IPS-15b (cell line): ENCODE results near the gene TPSAB1.

ENCODE experiments used
- H3K27me3 ChIP-seq: one replicate; pipeline ENCODE4 v1.6.1; 2013; ENCODE audit warnings: low read length; ENCODE audit not compliant: control insufficient read depth, insufficient read depth
- H3K36me3 ChIP-seq: one replicate; pipeline ENCODE4 v1.6.1; 2013; ENCODE audit warnings: low read length; ENCODE audit not compliant: control insufficient read depth, insufficient read depth
- H3K4me1 ChIP-seq: one replicate; pipeline ENCODE4 v1.6.1; 2013; ENCODE audit warnings: mild to moderate bottlenecking, low read length; ENCODE audit not compliant: control insufficient read depth, insufficient read depth
- H3K4me3 ChIP-seq: one replicate; pipeline ENCODE4 v1.5.1; 2013; ENCODE audit warnings: low read depth, low read length
- H3K9ac ChIP-seq: one replicate; pipeline ENCODE4 v1.6.1; 2013; ENCODE audit warnings: low read depth, mild to moderate bottlenecking, low read length
- H3K9me3 ChIP-seq: one replicate; pipeline ENCODE4 v1.6.1; 2013; ENCODE audit warnings: mild to moderate bottlenecking, low read length; ENCODE audit not compliant: control insufficient read depth, insufficient read depth

TPSAB1 gene

GRCh38 chr16:1286513-1287094 lies 46.1 kb downstream of the TPSAB1 start:
- Histone ChIP-seq H3K4me1 (peaks cover 3% of the 10 kb centered on the region), H3K4me3 (no peak overlapping the region), H3K36me3 (no peaks in the 10 kb centered on the region), H3K27me3 (peaks cover 20% of the 10 kb centered on the region), H3K9ac (no peak overlapping the region), H3K9me3 (no peaks in the 10 kb centered on the region)

DNA sequence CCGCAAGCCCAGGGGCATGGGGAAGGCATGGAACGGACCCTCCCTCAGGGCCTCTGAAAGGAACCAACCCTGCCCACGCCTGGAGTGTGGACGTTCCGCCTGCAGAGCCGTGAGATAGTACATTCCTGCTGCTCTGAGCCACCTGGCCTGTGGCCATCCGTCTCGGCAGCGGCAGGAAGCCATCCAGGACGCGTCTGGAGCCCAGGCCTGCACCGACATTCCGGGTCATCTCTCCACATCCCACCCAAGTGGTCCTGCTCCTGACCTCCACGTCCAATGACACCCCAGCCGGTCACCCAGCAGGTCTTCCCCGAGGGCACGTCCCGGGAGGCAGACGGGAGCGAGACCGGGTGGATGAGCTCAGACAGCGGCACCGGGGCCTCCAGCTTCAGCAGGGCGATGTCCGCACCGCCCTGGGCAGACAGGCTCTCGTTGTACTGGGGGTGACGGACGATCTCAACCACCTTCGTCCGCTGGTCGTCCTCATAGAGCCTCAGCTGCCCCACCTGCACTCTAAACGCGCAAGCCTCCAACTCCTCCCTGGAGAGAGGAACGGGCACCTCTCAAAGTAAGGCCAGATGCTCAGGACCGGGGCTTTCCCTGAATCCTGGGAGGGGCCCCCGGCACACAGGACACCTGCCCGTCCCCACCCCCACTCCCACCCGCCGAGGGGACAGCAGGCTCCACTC lies 47.6 kb downstream of the TPSAB1 start:
- Histone ChIP-seq H3K4me1 (peaks cover 3% of the 10 kb centered on the region), H3K27me3 (peaks cover 23% of the 10 kb centered on the region), H3K9ac (no peak overlapping the region), H3K4me3 (no peak overlapping the region), H3K36me3 (no peaks in the 10 kb centered on the region), H3K9me3 (no peaks in the 10 kb centered on the region)

GRCh38 chr16:1288813-1289476 lies 48.4 kb downstream of the TPSAB1 start:
- no peaks in the 10 kb centered on the region for H3K9me3 ChIP-seq
- H3K4me3 ChIP-seq, result no peak overlapping the region
- H3K36me3 ChIP-seq, result no peaks in the 10 kb centered on the region
- peaks cover 3% of the 10 kb centered on the region for H3K4me1 ChIP-seq
- H3K9ac ChIP-seq, result no peak overlapping the region
- peaks cover 23% of the 10 kb centered on the region for H3K27me3 ChIP-seq

GRCh38 chr16:1289477-1289866 lies 49.0 kb downstream of the TPSAB1 start:
- peak overlapping the region; percentile 35 for H3K4me3 ChIP-seq
- no peak overlapping the region for H3K9ac ChIP-seq
- no peaks in the 10 kb centered on the region for H3K36me3 ChIP-seq
- no peaks in the 10 kb centered on the region for H3K9me3 ChIP-seq
- peaks cover 3% of the 10 kb centered on the region for H3K4me1 ChIP-seq
- H3K27me3 ChIP-seq, result peaks cover 23% of the 10 kb centered on the region

DNA sequence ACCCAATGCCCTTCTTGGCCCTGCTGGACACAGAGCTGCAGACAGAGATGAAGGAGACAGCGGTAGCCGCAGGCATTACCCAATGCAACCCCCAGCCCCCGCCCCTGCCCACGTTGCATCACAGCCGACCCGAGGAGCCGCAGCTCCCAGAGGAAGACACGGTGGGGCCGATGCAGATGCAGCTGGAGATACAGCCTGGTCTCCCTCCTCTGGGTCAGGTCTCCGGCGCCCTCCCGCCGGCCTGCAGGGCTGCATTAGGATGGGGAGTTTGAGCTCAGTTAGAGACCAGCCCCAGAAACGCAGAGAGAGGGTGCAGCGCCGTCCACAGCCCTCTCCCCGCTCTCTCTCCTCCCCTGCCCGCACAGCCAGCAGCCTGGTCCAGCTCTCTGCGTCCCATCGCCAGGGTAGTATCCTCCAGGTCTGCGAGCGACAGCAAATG lies 49.6 kb downstream of the TPSAB1 start:
- Histone ChIP-seq H3K9me3 (no peaks in the 10 kb centered on the region), H3K9ac (no peak overlapping the region), H3K36me3 (no peaks in the 10 kb centered on the region), H3K27me3 (peaks cover 23% of the 10 kb centered on the region), H3K4me3 (peak overlapping the region; percentile 35), H3K4me1 (peaks cover 3% of the 10 kb centered on the region)

DNA sequence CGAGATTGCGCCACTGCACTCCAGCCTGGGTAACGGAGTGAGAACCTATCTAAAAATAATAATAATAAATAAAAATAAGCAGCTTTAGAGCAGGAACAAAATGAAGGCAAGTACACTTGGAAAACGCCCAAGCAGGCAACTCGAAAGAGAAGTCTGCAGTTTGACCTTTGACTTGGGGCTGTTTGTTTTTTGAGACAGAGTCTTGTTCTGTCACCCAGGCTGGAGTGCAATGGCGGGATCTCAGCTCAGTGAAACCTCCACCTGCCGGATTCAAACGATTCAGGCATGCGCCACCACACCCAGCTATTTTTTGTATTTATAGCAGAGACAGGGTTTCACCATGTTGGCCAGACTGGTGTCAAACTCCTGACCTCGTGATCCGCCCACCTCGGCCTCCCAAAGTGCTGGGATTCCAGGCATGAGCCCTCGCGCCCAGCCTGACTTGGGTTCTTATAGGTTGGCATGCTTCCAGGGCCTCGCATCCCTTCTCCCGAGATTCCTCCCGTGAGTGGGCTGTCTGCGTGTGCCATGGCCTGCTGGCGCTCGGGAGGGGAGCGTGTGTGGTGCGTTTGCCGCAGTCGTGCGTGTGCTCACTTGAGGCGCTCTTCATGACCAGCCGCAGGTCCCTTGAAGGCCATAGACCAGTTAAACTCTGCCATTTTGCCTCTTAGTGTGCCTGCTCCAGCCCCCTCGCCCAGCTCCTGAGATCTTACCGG lies 50.5 kb downstream of the TPSAB1 start:
- no peaks in the 10 kb centered on the region for H3K36me3 ChIP-seq
- H3K27me3 ChIP-seq, result peaks cover 23% of the 10 kb centered on the region
- H3K4me3 ChIP-seq, result no peak overlapping the region
- peaks cover 3% of the 10 kb centered on the region for H3K4me1 ChIP-seq
- H3K9ac ChIP-seq, result no peak overlapping the region
- no peaks in the 10 kb centered on the region for H3K9me3 ChIP-seq

DNA sequence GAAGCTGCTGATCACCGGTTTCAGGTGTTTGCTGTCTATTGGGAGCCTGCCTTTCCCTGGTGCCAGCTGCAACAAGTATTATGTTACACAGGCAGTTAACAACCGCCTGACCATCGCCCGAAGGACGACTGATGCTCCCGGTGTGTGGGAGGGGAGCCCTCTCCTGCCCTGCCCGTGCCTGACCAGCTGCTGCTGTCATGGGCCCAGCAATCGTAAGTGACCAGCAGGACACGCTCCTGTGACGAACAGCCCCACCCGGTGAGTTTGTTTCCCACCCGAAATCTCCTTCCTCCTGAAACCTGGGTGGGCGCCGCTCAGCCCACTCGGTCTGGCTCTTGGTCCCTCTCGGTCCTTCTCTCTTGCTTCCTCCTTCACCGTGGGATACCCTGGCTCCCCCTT lies 51.1 kb downstream of the TPSAB1 start:
- peaks cover 3% of the 10 kb centered on the region for H3K4me1 ChIP-seq
- H3K4me3 ChIP-seq, result no peak overlapping the region
- H3K36me3 ChIP-seq, result no peaks in the 10 kb centered on the region
- peaks cover 23% of the 10 kb centered on the region for H3K27me3 ChIP-seq
- H3K9ac ChIP-seq, result no peak overlapping the region
- no peaks in the 10 kb centered on the region for H3K9me3 ChIP-seq
